ENCODE data around the gene AQP5.

AQP5 gene

DNA sequence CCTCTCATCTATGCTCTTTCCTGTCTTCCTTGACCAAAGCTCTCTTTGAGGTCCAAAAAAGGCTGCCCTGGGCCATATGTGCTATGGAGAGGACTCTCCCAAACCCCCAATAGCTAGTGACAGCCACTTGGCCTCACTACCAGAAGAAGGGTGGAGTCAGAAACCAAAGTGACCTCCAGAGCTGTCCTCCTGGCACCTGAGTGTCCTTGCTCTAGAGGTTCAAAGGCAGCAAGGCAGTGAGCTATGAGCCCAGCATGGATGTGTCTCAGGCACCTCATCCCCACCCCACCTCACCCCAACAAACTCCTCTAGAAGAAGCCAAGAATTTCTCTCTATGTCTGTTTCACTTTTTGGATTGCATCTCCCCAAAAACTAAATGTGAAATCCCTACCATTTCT lies 4.1 kb upstream of the AQP5 start:
- no peak for DNase-seq (ENCODE audit: low read depth)
- no peak overlapping the region for H3K4me3 ChIP-seq (ENCODE audit: control insufficient read depth, low read depth, low read length)
- no peak for TF ChIP-seq CTCF (conservative IDR thresholded peaks at IDR 0.05; ENCODE audit: control insufficient read depth, insufficient read depth, low read depth, low read length)

DNA sequence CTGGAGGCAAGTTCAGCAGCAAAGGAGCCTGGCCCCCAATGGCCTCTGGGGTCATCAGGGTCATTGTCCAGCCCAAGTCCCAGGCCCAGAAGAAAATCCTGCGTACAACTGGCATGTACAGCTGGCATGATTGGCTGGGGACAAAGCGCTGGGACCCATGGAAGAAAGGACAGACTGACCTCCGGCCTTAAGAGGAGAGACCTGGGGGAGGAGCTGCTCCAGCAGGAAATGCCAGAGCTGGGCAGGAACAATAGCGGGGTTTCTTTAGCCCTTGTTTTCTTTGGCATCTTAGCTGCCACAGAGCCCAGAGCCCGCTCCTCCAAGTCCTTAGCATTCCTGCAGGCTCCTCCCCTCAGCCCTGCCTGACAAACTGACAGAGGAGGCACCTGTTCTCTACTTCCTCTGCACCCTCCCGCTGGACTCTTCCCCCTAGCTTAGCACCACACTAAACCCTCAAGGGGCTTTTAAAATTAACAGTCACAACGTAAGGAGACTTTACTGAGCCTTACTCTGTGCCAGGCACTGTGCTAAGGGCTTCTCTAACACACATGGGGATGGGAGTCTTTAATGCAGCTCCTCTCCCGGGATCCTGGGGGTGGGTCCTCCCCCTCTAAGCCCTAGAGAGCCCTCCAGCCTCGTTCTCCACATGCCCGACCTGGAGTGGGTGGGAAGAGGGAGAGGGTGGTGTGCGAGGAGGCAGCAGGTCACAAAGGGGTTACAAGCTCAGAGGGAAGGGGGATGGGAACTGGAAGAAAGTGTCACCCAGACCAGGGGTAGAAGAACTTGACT lies 1.8 kb upstream of the AQP5 start:
- no peak overlapping the region for H3K4me3 ChIP-seq (ENCODE audit: control insufficient read depth, low read depth, low read length)
- no peak for DNase-seq (ENCODE audit: low read depth)
- TF ChIP-seq CTCF (conservative IDR thresholded peaks at IDR 0.05; ENCODE audit: control insufficient read depth, insufficient read depth, low read depth, low read length) = no peak

- DNase-seq (ENCODE audit: low read depth) = no peak
- no peak overlapping the region for H3K4me3 ChIP-seq (ENCODE audit: control insufficient read depth, low read depth, low read length)
- TF ChIP-seq CTCF (conservative IDR thresholded peaks at IDR 0.05; ENCODE audit: control insufficient read depth, insufficient read depth, low read depth, low read length) = no peak
Observed at GRCh38 chr12:49960474-49961110, 1.1 kb upstream of the AQP5 start.

DNA sequence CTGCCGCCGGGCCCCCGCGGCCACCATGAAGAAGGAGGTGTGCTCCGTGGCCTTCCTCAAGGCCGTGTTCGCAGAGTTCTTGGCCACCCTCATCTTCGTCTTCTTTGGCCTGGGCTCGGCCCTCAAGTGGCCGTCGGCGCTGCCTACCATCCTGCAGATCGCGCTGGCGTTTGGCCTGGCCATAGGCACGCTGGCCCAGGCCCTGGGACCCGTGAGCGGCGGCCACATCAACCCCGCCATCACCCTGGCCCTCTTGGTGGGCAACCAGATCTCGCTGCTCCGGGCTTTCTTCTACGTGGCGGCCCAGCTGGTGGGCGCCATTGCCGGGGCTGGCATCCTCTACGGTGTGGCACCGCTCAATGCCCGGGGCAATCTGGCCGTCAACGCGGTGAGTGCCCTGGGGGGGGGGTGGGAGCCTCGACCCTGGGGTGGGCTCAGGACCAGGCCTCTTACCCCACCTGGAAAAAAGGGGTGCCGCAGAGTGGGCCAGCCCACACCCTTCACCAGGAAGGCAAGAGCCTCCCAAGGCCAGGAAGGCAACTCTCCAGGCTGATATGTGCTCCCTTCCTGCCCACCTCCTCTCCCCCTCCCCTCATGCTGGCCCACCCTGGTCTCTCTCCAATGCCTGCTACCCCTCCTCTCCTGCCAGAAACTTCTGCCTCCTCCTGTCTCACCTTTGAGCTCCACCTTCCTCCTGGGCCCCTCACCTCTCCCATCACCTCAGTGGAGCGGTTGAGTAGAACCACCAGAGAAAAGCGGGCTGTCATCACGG lies 507 bp downstream of the AQP5 start:
- TF ChIP-seq CTCF (conservative IDR thresholded peaks at IDR 0.05; ENCODE audit: control insufficient read depth, insufficient read depth, low read depth, low read length) = no peak
- no peak overlapping the region for H3K4me3 ChIP-seq (ENCODE audit: control insufficient read depth, low read depth, low read length)
- DNase-seq (ENCODE audit: low read depth) = no peak

DNA sequence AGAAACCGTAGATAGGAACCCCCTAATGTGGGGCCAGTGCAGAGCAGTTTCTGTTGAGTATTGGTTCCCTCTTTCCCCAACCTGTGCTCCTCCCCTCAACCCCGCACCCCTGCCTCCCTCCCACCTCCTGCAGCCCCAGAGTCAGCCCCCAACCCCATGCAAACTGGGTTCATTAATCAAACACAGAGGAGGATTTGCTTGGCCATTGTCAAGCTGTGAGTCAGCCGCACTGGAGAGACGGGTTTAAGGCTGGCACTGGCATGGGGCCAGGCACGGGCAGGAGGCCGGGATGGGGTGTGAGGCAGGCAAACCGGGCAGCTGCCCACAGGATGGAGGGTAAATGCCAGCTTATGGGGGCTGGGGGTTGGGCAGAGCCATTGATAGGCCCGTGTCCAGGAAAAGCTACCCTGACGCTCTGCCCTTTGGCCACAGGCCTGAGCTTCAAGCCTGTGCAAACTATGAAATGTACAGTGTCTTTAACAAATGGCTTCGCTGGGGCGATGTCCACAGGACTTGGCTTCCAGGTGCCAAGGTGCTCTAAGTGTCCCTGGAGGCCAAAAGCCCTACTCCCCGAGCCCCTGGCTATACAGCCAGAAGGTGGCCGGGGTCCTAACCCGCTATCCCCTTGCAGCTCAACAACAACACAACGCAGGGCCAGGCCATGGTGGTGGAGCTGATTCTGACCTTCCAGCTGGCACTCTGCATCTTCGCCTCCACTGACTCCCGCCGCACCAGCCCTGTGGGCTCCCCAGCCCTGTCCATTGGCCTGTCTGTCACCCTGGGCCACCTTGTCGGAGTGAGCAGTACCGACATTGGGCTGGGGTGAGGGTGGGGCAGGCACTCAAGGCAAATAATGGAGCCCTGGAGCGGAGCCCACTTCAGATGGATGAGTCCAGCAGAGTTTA lies 1.4 kb downstream of the AQP5 start:
- no peak for DNase-seq (ENCODE audit: low read depth)
- H3K4me3 ChIP-seq (ENCODE audit: control insufficient read depth, low read depth, low read length) = no peak overlapping the region
- TF ChIP-seq CTCF (conservative IDR thresholded peaks at IDR 0.05; ENCODE audit: control insufficient read depth, insufficient read depth, low read depth, low read length) = no peak
